BLaER1 treated with 17β-estradiol and CSF1 and Interleukin-3, amounts not matched to agents 10 nM and 100 nM (cell line): ENCODE results near the gene CPT1B.

Source experiments
- H3K27ac ChIP-seq, 11 experiments: shearing (Covaris generic); formaldehyde crosslinking; 2 replicates each; pipeline ENCODE4 v1.8.1; 2022
- H3K27me3 ChIP-seq, 11 experiments: shearing (Covaris generic); formaldehyde crosslinking; 2 replicates each; pipeline ENCODE4 v1.8.1; 2022
- H3K36me3 ChIP-seq, 11 experiments: shearing (Covaris generic); formaldehyde crosslinking; 2 replicates each; pipeline ENCODE4 v1.8.1; 2022
- H3K4me1 ChIP-seq, 10 experiments: shearing (Covaris generic); formaldehyde crosslinking; 2 replicates each; pipeline ENCODE4 v1.8.1; 2022
- H3K4me2 ChIP-seq, 11 experiments: shearing (Covaris generic); formaldehyde crosslinking; 2 replicates each; pipeline ENCODE4 v1.8.1; 2022
- H3K4me3 ChIP-seq, 10 experiments: shearing (Covaris generic); formaldehyde crosslinking; 2 replicates each; pipeline ENCODE4 v1.8.1; 2022
- H3K9ac ChIP-seq, 11 experiments: shearing (Covaris generic); formaldehyde crosslinking; 2 replicates each; pipeline ENCODE4 v1.8.1; 2022
- H3K9me3 ChIP-seq, 11 experiments: shearing (Covaris generic); formaldehyde crosslinking; replicated peaks in 1 of 11; 2 replicates each; pipeline ENCODE4 v1.8.1; 2022
- H4K20me1 ChIP-seq, 11 experiments: shearing (Covaris generic); formaldehyde crosslinking; 2 replicates each; pipeline ENCODE4 v1.8.1; 2022
- Cebpa-rat ChIP-seq, 11 experiments: shearing (Covaris generic); IDR thresholded peaks; 2 replicates each; pipeline ENCODE4 v1.8.1; 2022

CPT1B gene

DNA sequence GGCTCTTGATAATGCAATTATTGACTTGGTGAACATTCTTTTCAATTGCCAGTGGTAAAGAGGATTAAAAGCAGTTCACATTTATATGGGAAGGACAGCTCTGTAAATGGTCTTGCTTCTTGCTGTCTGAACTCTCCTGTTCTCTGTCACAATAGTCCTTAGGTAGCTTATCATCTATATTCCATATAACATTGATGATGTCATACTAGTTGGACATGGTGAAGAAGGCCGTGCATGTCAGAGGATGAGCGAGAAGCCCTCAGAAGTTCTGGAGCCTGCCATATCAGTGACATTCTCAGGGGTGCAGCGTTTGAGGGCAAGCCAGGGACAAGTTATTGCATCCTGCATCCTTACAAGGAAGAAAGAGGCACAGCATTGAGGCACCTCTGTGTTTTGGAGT is 7.0 kb upstream of the CPT1B start:
- Histone ChIP-seq H3K9me3 (no peaks in the 10 kb centered on the region), H3K4me2 (no peak overlapping the region), H3K27me3 (no peaks in the 10 kb centered on the region), H3K9ac (no peak overlapping the region; a peak in 1 of 22 replicates), H4K20me1 (peaks cover 0 to 10% (median 0%) of the 10 kb centered on the region in 11 experiments; a peak in 3 of 22 replicates), H3K4me3 (no peak overlapping the region), H3K27ac (no peak overlapping the region), H3K4me1 (peaks cover 18 to 26% (median 25%) of the 10 kb centered on the region in 10 experiments), H3K36me3 (peaks cover 3 to 22% (median 11%) of the 10 kb centered on the region in 11 experiments; a peak in 17 of 22 replicates)
- no peak for TF ChIP-seq Cebpa-rat (IDR thresholded peaks at IDR 0.05)

DNA sequence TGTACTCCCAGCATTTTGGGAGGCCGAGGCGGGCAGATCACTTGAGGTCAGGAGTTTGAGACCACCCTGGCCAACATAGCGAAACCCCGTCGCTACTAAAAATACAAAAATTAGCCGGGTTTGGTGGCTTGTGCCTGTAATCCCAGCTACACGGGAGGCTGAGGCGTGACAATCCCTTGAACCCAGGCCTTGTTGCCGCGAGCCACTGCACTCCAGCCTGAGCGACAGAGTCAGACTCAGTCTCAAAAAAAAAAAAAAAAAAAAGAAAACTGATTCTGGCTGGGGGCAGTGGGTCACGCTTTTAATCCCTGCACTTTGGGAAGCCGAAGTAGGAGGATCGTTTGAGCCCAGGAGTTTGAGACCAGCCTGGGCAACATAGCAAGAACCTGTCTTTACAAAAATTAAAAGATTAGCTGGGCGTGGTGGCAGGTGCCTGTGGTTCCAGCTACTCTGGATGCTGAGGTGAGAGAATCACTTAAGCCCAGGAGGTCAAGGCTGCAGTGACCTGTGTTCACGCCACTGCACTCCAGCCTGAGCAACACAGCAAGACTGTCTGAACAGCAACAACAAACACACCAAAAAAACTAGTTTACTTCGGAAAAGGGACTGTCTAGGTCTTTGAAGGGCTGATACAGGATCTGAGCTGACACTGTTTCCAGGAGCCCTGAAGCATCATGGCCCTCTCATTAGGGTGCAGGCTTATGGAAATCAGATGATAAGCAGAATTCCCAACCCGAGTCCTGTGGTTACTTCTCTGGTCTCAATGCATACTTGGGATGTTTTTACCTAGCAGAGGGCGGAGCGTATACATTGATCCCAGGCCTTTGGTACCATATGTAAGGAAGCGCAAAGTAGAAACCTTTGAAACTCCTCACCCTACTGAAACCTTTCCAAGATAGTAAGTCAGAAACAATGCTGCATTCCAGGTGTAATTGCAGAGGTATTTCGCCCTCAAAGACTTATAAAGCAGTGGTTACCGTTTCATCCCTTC is 6.2 kb upstream of the CPT1B start:
- H4K20me1 ChIP-seq, result peaks cover 0 to 10% (median 0%) of the 10 kb centered on the region in 11 experiments; a peak in 3 of 22 replicates
- no peaks in the 10 kb centered on the region for H3K27me3 ChIP-seq
- H3K4me2 ChIP-seq, result peak overlapping the region; percentile 88 to 98 (median 95); a peak in 21 of 22 replicates
- H3K9ac ChIP-seq, result peak overlapping the region; percentile 88 to 98 (median 97); a peak in 17 of 22 replicates
- peak overlapping the region in 5 of 10 experiments; percentile 69 to 79 (median 79); a peak in 7 of 20 replicates for H3K4me3 ChIP-seq
- no peak overlapping the region for H3K27ac ChIP-seq
- no peak for TF ChIP-seq Cebpa-rat (IDR thresholded peaks at IDR 0.05)
- H3K9me3 ChIP-seq, result no peaks in the 10 kb centered on the region
- H3K4me1 ChIP-seq, result peaks cover 18 to 33% (median 26%) of the 10 kb centered on the region in 10 experiments
- peaks cover 9 to 31% (median 20%) of the 10 kb centered on the region in 11 experiments; a peak in 20 of 22 replicates for H3K36me3 ChIP-seq

DNA sequence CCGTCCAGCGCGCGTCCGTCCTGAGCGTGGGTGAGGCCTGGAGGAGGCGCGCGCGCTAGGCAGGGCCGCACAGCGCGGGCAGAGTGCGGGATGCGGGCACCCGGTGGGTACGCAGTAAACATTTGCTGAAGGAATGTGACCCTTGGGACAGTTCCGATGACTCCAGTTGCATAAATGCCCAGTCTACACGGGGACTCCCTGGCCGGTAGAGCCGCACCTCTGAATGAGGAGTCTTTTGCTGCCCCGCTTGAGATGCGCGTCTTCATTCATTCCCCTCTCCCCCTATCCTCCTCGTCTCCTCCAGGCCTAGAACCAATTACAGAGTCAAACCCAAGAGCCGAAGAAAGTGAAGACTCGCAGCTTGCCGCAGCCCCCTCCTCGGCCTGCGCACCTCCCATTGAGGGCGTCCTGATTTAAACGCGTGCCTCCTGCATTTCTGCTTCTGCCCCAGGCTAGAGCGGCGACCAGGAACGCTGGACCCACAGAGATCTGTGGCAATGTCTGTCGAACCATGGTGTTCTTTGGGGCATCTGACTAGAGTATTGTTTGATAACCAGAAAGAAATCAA is 5.2 kb upstream of the CPT1B start:
- H3K9ac ChIP-seq, result peak overlapping the region; percentile 88 to 98 (median 97)
- peaks cover 20 to 41% (median 29%) of the 10 kb centered on the region in 11 experiments; a peak in 21 of 22 replicates for H3K36me3 ChIP-seq
- no peak for TF ChIP-seq Cebpa-rat (IDR thresholded peaks at IDR 0.05)
- peak overlapping the region; percentile 88 to 98 (median 95) for H3K4me2 ChIP-seq
- H3K9me3 ChIP-seq, result no peaks in the 10 kb centered on the region
- peak overlapping the region; percentile 69 to 79 (median 78) for H3K4me3 ChIP-seq
- H3K4me1 ChIP-seq, result peaks cover 18 to 42% (median 29%) of the 10 kb centered on the region in 10 experiments
- peaks cover 0 to 10% (median 0%) of the 10 kb centered on the region in 11 experiments; a peak in 3 of 22 replicates for H4K20me1 ChIP-seq
- peak overlapping the region; percentile 89 to 98 (median 97); a peak in 21 of 22 replicates for H3K27ac ChIP-seq
- no peaks in the 10 kb centered on the region for H3K27me3 ChIP-seq

DNA sequence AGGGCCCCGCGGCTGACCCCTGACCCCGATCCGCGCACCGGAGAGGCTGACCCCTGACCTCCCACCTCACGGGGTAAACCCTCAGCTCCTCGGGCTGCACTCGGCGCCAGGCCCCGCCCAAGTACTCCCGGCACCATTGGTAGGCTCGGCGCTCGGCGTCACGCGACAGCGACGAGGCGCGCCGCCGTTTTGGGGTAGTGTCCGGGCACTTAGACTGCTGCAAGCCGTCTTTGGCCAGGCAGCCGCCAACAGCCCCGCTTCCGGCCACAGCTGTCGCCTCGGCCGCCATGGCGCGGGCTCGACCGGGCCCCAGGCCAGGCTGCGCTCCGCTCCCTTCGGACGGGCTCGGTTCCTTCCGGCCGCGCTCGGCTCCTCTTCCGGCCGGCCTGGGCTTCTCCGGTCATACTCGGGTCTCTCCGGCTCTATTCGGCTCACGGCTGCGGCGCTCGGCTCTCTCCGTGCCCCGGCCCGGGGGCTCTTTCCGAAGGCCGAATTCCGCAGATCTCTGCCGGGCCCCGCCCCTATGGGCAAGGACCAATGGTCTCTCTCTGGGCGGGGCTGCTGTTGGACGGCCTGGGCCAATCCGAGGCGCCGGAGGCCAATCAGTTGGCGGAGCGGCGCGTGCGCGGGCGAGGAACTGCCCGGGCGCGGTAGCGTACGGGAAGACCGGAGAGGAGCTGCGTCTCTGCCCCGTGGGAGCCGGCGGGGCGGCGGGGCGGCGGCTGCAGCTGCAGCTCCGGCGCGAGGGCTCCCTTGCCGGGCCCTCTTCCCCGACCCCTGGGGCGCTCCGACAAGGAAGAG is 4.5 kb upstream of the CPT1B start, which contains the start of gene CHKB:
CHKB (minus strand) TSS at position 357 of the 801 bp plus-strand sequence; CDS start at position 289, 68 bp downstream.
- H4K20me1 ChIP-seq, result peaks cover 0 to 10% (median 0%) of the 10 kb centered on the region in 11 experiments; a peak in 3 of 22 replicates
- H3K9ac ChIP-seq, result peak within 1 kb of the TSS; percentile 88 to 98 (median 97)
- H3K4me1 ChIP-seq, result peaks cover 18 to 46% (median 30%) of the 10 kb centered on the region in 10 experiments
- H3K27me3 ChIP-seq, result no peaks in the 10 kb centered on the region
- peak within 1 kb of the TSS; percentile 92 to 98 (median 96) for H3K4me2 ChIP-seq
- no peak for TF ChIP-seq Cebpa-rat (IDR thresholded peaks at IDR 0.05)
- peaks cover 20 to 45% (median 31%) of the 10 kb centered on the region in 11 experiments; a peak in 21 of 22 replicates for H3K36me3 ChIP-seq
- H3K9me3 ChIP-seq, result no peaks in the 10 kb centered on the region
- H3K4me3 ChIP-seq, result peak within 1 kb of the TSS; percentile 69 to 79 (median 78)
- H3K27ac ChIP-seq, result peak within 1 kb of the TSS; percentile 89 to 98 (median 97)

DNA sequence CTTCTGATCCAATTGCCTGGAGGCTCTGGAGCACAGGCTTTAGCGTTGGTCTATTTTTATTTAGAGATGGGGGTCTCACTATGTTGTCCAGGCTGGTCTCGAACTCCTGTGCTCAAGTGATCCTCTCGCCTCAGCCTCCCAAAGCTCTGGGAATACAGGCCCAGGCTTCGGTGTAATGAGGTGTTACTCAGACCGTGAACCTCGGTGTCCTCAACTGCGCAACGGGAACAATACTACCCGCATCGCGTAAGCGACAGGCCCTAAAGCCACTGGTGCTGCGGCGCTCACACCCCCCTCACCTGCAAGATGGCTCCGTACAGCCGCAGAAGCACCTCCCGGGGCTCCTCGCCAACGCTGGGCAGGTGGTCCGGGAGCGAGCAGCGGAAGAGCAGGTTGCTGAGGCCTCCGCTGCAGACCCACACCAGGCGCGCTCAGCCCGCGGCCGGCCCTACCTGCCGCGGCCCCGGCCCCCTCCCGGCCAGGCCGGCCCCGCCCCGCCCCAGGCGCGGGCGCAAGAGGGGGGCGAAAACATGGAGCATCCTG is 3.8 kb upstream of the CPT1B start:
- H3K27ac ChIP-seq, result peak overlapping the region; percentile 89 to 98 (median 97)
- no peaks in the 10 kb centered on the region for H3K27me3 ChIP-seq
- H3K4me3 ChIP-seq, result peak overlapping the region; percentile 69 to 79 (median 78)
- H3K4me2 ChIP-seq, result peak overlapping the region; percentile 86 to 98 (median 96)
- H3K36me3 ChIP-seq, result peaks cover 22 to 52% (median 35%) of the 10 kb centered on the region in 11 experiments; a peak in 21 of 22 replicates
- no peaks in the 10 kb centered on the region for H3K9me3 ChIP-seq
- peak overlapping the region; percentile 88 to 98 (median 97) for H3K9ac ChIP-seq
- no peak for TF ChIP-seq Cebpa-rat (IDR thresholded peaks at IDR 0.05)
- H4K20me1 ChIP-seq, result peaks cover 0 to 10% (median 0%) of the 10 kb centered on the region in 11 experiments; a peak in 5 of 22 replicates
- H3K4me1 ChIP-seq, result peaks cover 18 to 53% (median 32%) of the 10 kb centered on the region in 10 experiments

DNA sequence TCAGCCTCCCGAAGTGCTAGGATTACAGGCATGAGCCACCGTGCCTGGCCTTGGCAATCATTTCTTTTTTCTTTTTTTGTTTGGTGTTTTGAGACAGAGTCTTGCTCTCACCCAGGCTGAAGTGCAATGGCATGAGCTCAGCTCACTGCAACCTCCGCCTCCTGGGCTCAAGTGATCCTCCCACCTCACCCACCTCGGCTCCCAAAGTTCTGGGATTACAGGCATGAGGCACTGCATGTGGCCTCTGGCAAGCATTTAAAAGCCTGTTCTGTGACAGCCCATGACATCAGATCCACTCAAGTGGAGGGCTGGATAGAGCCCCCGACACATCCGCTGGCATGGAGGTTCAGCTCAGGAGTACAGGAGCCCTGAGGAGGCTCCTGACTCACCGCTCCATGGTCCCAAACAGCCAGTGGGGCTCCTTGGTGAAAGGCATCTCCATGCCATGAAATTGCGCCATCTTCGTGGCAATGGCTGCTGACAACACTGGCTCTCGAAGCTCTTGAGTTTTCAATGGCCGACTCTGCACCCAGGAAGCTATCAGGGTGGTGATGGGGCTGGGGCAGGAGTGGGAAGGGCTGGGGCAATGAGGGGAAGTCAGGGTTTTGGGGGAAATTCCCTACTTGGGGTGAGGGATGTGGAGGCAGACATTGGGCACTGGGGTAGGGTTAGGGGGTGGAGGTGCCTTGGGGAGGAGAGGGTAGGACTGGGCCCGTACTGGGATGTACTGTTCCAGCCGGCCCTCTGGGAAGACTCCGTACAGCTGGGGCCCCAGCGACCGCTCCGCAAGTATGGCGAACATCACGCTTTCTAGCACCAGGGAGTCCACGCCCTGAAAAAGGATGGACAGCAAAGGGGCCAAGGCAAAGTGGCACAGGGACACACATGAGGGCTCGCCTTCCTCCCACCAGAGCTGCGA is 3.1 kb upstream of the CPT1B start:
- Histone ChIP-seq H4K20me1 (peaks cover 0 to 13% (median 0%) of the 10 kb centered on the region in 11 experiments; a peak in 7 of 22 replicates), H3K36me3 (peaks cover 22 to 59% (median 42%) of the 10 kb centered on the region in 11 experiments; a peak in 21 of 22 replicates), H3K4me3 (peak overlapping the region; percentile 69 to 79 (median 78)), H3K9me3 (no peaks in the 10 kb centered on the region), H3K4me2 (peak overlapping the region; percentile 86 to 98 (median 96)), H3K9ac (peak overlapping the region; percentile 88 to 98 (median 97)), H3K4me1 (peaks cover 18 to 53% (median 32%) of the 10 kb centered on the region in 10 experiments), H3K27me3 (no peaks in the 10 kb centered on the region), H3K27ac (peak overlapping the region; percentile 89 to 98 (median 97); a peak in 21 of 22 replicates)
- no peak for TF ChIP-seq Cebpa-rat (IDR thresholded peaks at IDR 0.05)

DNA sequence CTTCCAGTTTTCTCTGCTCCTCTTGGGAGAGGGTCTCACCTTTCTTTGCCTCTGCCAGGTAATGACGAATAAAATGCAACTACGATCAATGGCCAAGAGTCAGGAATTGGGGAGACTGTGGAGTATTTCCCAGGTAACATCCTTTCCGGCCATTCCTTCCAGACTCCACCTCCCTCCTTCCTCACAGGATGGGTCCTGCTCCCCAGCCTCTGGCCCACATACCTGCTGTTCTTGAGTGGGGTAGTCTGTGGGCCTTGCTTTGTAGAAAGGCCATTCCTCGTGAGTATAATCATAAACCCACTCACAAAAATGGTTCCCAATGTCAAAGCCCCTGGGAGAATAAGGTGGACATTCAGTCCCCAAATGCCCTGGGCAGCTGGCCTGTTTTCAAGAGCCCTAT is 1.5 kb upstream of the CPT1B start:
- H3K4me1 ChIP-seq, result peaks cover 18 to 53% (median 32%) of the 10 kb centered on the region in 10 experiments
- no peak overlapping the region for H3K4me3 ChIP-seq
- H3K9me3 ChIP-seq, result no peaks in the 10 kb centered on the region
- no peak overlapping the region for H3K27ac ChIP-seq
- TF ChIP-seq Cebpa-rat (IDR thresholded peaks at IDR 0.05), result no peak
- H3K4me2 ChIP-seq, result no peak overlapping the region
- no peaks in the 10 kb centered on the region for H3K27me3 ChIP-seq
- peak overlapping the region in 2 of 11 experiments; percentile 6 to 42; a peak in 1 of 22 replicates for H3K9ac ChIP-seq
- H4K20me1 ChIP-seq, result peaks cover 0 to 19% (median 0%) of the 10 kb centered on the region in 11 experiments; a peak in 8 of 22 replicates
- peaks cover 29 to 68% (median 52%) of the 10 kb centered on the region in 11 experiments; a peak in 21 of 22 replicates for H3K36me3 ChIP-seq
